HepG2 (cell line): ENCODE data around the gene PDSS2. TPM values are rescaled to one million over a fixed set of nuclear protein-coding genes. Genes with fewer than 3 reads are reported as not detected.
A peak's percentile ranks its signal among the peaks of the same experiment; 100 is the strongest.

Source experiments
- CENPBD1 ChIP-seq: sonication (generic); formaldehyde crosslinking; IDR thresholded peaks from 2 replicates; pipeline ENCODE4 v1.8.0; 2022; ENCODE audit warnings: missing genetic modification reagents, low read depth, mild to moderate bottlenecking, borderline replicate concordance
- GABPA ChIP-seq, 2 experiments: IDR thresholded peaks; 2 replicates each; pipeline ENCODE4 v1.6.1; 2011 to 2016; ENCODE audit warnings: low read depth in 2 of 2, low read length in 1 of 2, missing biosample characterization in 1 of 2, missing genetic modification characterization in 1 of 2
- GPN1 ChIP-seq: sonication (generic); formaldehyde crosslinking; IDR thresholded peaks from 2 replicates; pipeline ENCODE4 v1.5.1; 2020; ENCODE audit warnings: missing genetic modification reagents, borderline replicate concordance
- HOMEZ ChIP-seq: IDR thresholded peaks from 2 replicates; pipeline ENCODE4 v1.6.1; 2016; ENCODE audit warnings: low read depth
- MATR3 ChIP-seq: sonication (generic); formaldehyde crosslinking; IDR thresholded peaks from 2 replicates; pipeline ENCODE4 v1.4.0; 2020; ENCODE audit warnings: missing genetic modification reagents
- MBD4 ChIP-seq: IDR thresholded peaks from 2 replicates; pipeline ENCODE4 v1.6.1; 2012; ENCODE audit warnings: low read length, inconsistent platforms, borderline replicate concordance
- NFIB ChIP-seq: sonication (generic); formaldehyde crosslinking; IDR thresholded peaks from 2 replicates; pipeline ENCODE4 v1.9.0; 2021; ENCODE audit warnings: missing genetic modification reagents, mild to moderate bottlenecking, borderline replicate concordance
- NR2F2 ChIP-seq: IDR thresholded peaks from 2 replicates; pipeline ENCODE4 v1.6.1; 2012; ENCODE audit warnings: low read depth, inconsistent platforms, borderline replicate concordance
- PHF5A ChIP-seq: IDR thresholded peaks from one replicate; pipeline ENCODE4 v1.6.1; 2018; ENCODE audit warnings: low read depth, missing genetic modification reagents; ENCODE audit not compliant: unreplicated experiment
- RFX1 ChIP-seq: fragments of 450-650 bp; IDR thresholded peaks from 2 replicates; pipeline ENCODE4 v1.6.1; 2017
- SAP130 ChIP-seq: IDR thresholded peaks from 2 replicates; pipeline ENCODE4 v1.6.1; 2016; ENCODE audit warnings: low read depth
- TBX3 ChIP-seq: fragments of 450-650 bp; IDR thresholded peaks from 2 replicates; pipeline ENCODE4 v1.6.1; 2017; ENCODE audit warnings: antibody characterized with exemption, mild to moderate bottlenecking, inconsistent platforms, borderline replicate concordance
- YY1 ChIP-seq: IDR thresholded peaks from 2 replicates; pipeline ENCODE4 v1.6.1; 2011; ENCODE audit warnings: low read length, low read depth, moderate library complexity, mild to moderate bottlenecking; ENCODE audit not compliant: insufficient read depth, insufficient replicate concordance
- ZNF143 ChIP-seq: sonication (generic); formaldehyde crosslinking; IDR thresholded peaks from 2 replicates; pipeline ENCODE4 v1.4.0; 2020; ENCODE audit warnings: missing genetic modification reagents
- ZNF20 ChIP-seq: sonication (generic); formaldehyde crosslinking; IDR thresholded peaks from 2 replicates; pipeline ENCODE4 v1.4.0; 2020; ENCODE audit warnings: mild to moderate bottlenecking, moderate library complexity, missing genetic modification reagents
- ZNF44 ChIP-seq: sonication (generic); formaldehyde crosslinking; IDR thresholded peaks from 2 replicates; pipeline ENCODE4 v1.5.1; 2020; ENCODE audit warnings: mild to moderate bottlenecking, missing genetic modification reagents
- ZNF549 ChIP-seq: sonication (generic); formaldehyde crosslinking; IDR thresholded peaks from 2 replicates; pipeline ENCODE4 v1.5.0; 2020; ENCODE audit warnings: missing genetic modification reagents
- ZNF550 ChIP-seq: sonication (generic); formaldehyde crosslinking; IDR thresholded peaks from 2 replicates; pipeline ENCODE4 v1.4.0; 2020; ENCODE audit warnings: mild to moderate bottlenecking, missing genetic modification reagents, borderline replicate concordance
- ZNF609 ChIP-seq: sonication (generic); formaldehyde crosslinking; IDR thresholded peaks from 2 replicates; pipeline ENCODE4 v1.4.0; 2020; ENCODE audit warnings: mild to moderate bottlenecking, missing genetic modification reagents, borderline replicate concordance
- ZNF704 ChIP-seq: sonication (generic); formaldehyde crosslinking; IDR thresholded peaks from 2 replicates; pipeline ENCODE4 v1.8.1; 2023; ENCODE audit warnings: mild to moderate bottlenecking, inconsistent platforms, moderate library complexity, missing genetic modification reagents, borderline replicate concordance
- ZNF709 ChIP-seq: sonication (generic); formaldehyde crosslinking; IDR thresholded peaks from 2 replicates; pipeline ENCODE4 v1.5.0; 2020; ENCODE audit warnings: mild to moderate bottlenecking, missing genetic modification reagents
- ZNF777 ChIP-seq: sonication (generic); formaldehyde crosslinking; IDR thresholded peaks from 2 replicates; pipeline ENCODE4 v1.4.0; 2020; ENCODE audit warnings: missing genetic modification reagents
- polyA plus RNA-seq, 8 experiments: library from polyadenylated mRNA; depleted of rRNA in 3 of 8; stranded (reverse) in 7 of 8; unstranded in 1 of 8; fragments of >200 nt; fragmentation: Illumina TruSeq in 4 of 8; extraction: Trizol in 4 of 8; gene quantifications; 2 replicates each; pipeline versions ENCODE4 v1.2.1 to v1.2.3, GENCODE V29; 2011 to 2016; ENCODE audit warnings: low read depth in 4 of 8, missing spikeins in 1 of 8, mixed read lengths in 1 of 8; ENCODE audit not compliant: insufficient read depth in 1 of 8
- total RNA-seq, 5 experiments: library from RNA; depleted of rRNA; stranded (reverse); fragments of >200 nt; fragmentation: Illumina TruSeq; extraction: Trizol; gene quantifications; 2 replicates each; pipeline ENCODE4 v1.2.3, GENCODE V29; 2016; ENCODE audit warnings: low read depth in 1 of 5

Gene PDSS2
- total and polyA plus RNA-seq, 2 of the 13 experiments (the other 11 are each of a cell fraction or from before 2014, with no cell fraction given) = 16.2 to 17.0 TPM

- TF ChIP-seq YY1 = no peak
- no peak for TF ChIP-seq PHF5A
- TF ChIP-seq RFX1 = no peak
- no peak for TF ChIP-seq NFIB (CRISPR knock-in tag)
- TF ChIP-seq HOMEZ (CRISPR knock-in tag) = no peak
- TF ChIP-seq MATR3 = no peak
- no peak for TF ChIP-seq CENPBD1 (CRISPR knock-in tag)
- TF ChIP-seq ZNF550 = no peak
- TF ChIP-seq GABPA (IDR thresholded peaks at IDR 0.05; ENCODE audit: low read depth, low read length) = no peak
- TF ChIP-seq GABPA (CRISPR knock-in tag; IDR thresholded peaks at IDR 0.05; ENCODE audit: low read depth) = no peak
- no peak for TF ChIP-seq ZNF709
- TF ChIP-seq ZNF777 (CRISPR knock-in tag) = no peak
- no peak for TF ChIP-seq ZNF549
- TF ChIP-seq ZNF609 (CRISPR knock-in tag) = peak; percentile 65; the same call in 1 of the 2 replicates
- TF ChIP-seq SAP130 (CRISPR knock-in tag) = peak; percentile 24; the same call in 1 of the 2 replicates
- no peak for TF ChIP-seq TBX3
- TF ChIP-seq MBD4 = no peak
- no peak for TF ChIP-seq ZNF44 (CRISPR knock-in tag)
- TF ChIP-seq ZNF143 (CRISPR knock-in tag) = no peak
- TF ChIP-seq NR2F2 = peak; percentile 79
- TF ChIP-seq ZNF20 = no peak
- TF ChIP-seq GPN1 (CRISPR knock-in tag) = no peak
- TF ChIP-seq ZNF704 (CRISPR knock-in tag) = no peak
Observed at GRCh38 chr6:107361753-107362604, 97.4 kb downstream of the PDSS2 start (continued).
